ENCODE data around the gene ZNF497. TPM values are rescaled to one million over a fixed set of nuclear protein-coding genes. Genes with fewer than 3 reads are reported as not detected.

The ZNF497 gene
- 0.17 and 0.47 TPM in 2 replicates for total RNA-seq

DNA sequence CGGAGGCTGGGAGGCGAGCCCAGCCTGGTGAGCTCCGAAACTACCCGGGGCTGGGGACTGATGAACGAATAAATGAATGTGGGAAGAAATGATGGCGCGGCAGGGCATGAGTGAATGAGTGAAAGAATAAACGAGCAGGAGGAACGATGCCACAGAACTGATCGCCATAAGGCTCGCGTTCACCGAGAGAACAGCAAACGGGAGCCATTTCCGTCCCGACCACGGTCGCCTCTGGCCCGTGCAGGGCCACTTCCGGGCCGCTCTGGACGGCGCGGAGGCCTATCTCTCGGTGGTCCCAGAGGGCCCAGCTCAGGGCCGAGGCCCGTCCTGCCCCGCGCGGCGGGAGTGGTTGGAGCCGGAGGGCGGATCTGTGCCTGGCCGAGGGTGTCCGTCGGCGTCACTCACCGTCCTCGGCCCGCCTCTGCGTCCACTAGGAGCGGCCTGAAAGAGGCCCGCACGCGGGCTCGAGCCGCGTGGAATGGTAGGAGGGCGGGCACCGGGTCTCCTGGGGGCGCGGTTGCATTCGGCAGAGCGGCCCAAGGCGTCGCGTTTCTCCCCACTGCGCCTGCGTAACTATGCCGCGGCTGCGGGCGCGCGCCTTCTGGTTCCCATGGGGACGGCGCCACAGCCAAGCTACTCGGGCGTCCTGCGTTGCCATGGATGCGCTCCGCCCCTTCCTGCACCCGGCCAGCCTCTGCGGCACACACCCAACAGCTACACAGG, at the start of gene ZNF497:
Gene ZNF497 (minus strand): TSS at position 480 of the 723 bp plus-strand sequence. CDS start 5,116 bp downstream, outside the sequence.

DNA sequence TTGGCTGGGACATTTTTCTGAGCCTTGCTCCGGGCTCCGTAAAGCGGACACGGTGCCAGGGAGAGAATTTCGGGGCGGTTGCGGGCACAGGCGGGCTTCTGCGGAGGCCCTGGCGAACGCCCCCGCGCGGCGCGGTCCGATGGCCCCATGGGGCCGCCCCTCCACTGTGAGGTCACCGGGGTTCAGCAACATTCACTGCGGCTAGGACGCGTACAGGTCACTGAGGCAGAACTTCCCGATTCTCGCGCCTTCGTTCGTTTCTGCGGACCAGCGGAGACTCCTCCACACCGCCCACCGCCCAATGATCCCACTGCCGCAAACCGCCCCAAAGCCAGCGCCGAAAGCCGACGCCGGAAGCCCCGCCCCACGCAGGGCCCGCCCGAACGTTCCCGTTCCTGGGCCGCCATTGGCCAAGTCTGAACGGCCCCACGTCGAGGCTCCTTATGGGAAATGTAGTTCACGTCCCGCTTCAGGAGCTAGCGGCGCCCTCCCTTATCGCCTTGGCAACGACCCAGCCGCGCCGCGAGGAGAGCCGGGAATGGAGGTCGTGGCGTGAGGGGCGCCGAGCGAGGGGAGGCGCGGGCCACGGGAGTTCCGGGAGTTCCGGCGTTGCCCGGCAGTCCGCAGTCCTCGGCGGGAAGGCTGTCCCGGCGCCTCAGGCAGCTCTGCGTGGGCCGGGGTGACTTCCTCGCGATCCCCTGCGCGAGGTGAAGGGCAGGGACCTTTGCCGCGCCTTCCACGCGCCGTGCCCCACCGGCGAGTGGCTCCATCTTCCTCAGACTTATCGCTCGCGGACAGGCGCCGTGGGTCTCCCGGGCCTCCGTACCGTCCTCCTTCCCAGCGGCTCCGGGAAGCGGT, 45.8 kb upstream of the ZNF497 start, which contains the start of gene ZNF584:
Gene ZNF584 (plus strand): TSS at position 498 of the 858 bp plus-strand sequence. CDS start 499 bp downstream, outside the sequence.

GRCh38 chr19:58395220-58395978, 32.8 kb upstream of the ZNF497 start, which contains the start of gene RNF225:
TSS of gene RNF225 (plus strand) at chr19:58395656. CDS start at chr19:58396090, 434 bp downstream.

GRCh38 chr19:58386576-58387337, 24.2 kb upstream of the ZNF497 start, which contains the start of gene RPS5:
TSS of gene RPS5 (plus strand) at chr19:58387269. CDS start at chr19:58388138, 869 bp downstream.

GRCh38 chr19:58380662-58381459, 18.3 kb upstream of the ZNF497 start, which contains the start of gene ZNF837:
TSS of gene ZNF837 (minus strand) at chr19:58381030. CDS start at chr19:58369332, 11,698 bp downstream.

DNA sequence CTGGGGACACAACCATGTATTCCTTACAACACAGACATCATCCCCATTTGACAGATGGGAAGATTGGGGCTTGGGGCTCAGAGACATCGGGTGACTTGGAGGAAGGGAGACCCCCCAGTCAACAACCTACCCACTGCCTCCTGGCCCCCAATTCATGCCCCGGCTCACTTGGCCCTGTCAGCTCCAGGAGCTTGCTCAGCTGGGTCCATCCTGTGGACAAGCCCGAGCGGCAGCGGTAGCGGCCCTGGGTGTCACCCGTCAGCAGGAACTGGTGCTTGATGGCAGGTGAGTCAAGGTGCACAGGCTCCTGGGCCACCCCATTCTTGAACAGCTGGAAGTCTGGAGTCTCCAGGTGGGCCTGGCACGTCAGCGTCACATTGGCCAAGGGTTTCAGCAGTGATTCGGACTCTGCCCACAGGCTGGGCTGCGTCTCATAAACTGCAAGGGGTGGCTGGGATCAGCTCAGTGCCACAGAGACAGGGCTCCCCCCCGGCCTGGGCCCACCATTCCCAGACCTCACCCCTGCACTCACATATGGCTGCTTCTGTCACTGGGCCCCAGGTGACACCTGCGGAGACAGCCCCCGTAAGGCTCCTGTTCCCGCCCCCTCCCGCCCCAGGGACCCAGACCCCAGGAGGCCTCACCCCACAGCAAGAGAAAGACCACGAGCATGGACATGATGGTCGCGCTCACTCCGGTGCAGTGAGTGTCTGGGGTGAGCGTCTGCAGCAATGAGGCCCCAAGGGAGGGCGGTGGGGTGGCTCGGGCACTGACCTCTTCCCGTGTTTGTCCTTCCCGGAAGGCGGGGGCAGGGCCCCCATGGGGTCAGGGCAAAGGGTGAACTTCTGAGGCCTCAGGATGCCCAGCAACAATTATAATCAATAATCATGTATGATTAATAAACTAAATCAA, 9.5 kb downstream of the ZNF497 start, which contains the start of gene A1BG:
Gene A1BG (minus strand): TSS at position 733 of the 912 bp plus-strand sequence. CDS start 55 bp downstream, at position 678.

DNA sequence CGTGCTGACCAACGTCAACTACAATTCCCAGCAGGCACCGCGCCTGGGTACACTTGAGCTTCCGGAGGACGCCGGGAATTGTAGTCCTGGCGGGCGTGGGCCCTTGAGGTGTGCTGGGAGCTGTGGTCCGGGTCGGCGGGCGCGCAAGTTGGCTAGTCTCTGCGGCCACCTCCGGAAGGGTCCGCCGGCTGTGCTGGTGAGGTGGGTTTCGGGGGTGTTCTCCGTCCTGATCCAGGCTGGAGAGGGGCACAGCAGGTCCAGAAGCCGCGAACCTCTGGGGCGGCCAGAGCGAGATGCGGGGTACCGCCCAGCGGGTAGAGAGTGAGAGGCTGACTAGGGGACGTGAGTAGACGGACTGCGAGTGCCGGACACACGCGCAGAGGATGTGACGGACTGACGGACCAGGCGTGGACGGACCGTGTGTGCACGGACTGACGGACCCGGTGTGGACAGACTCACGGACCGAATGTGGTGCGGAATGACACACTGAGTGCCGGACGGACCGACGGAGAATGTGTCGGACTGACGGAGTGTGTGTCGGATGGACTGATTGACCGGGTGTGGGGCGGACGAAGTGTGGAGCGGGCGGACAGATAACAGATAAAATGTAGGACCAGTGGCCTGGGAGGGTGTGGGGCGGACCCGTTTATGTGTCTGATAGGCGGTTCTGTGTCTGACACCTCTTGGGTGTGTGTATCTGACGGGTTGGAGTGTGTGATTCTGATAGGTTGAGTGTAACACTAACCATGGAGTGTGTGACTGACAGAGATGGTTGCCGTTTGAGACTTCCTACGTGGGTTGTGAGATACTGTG, 35.4 kb downstream of the ZNF497 start, which contains the start of gene ZSCAN22:
Gene ZSCAN22 (plus strand): TSS at position 81 of the 813 bp plus-strand sequence. CDS start 7,809 bp downstream, outside the sequence.

DNA sequence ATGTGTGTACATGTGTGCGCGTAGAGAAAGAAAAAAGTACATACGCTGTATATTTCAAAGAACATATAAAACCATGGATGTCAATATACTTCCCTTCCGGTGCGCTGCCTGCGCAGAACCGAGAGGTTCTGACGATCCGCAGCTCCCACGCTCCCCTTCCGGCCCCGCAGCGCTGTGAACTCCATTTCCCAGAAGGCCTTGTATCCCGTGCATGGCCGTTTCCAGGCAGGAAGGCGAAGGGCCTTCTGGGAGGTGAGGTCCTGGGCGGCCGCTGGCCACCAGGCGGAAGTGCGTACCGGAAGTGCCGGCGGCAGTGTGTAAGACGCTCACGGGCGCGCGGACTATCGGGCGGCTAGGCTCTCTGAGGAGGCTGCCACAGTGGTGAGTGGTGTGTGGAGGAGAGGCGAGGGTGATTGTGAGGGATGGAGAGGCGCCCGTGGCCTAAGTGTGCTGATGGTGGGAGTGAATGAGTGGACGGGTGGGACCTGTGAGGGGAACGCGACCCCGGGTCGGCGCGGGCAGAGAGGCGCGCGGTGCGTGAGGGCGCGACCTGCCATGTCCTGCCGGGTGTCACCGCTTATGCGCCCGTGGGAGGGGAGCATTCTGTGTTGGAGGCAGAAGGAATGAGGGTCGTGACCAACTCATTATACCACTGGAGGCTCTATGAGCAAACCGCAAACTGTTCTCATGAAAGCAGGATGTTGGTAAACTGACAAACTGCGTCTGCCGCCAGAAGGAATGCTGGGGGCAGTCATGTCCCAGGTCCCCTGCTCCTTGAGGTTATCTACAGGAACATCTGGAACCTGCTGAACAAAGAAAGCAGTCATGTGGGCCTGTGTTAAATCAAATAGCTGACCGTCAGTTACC, 57.3 kb downstream of the ZNF497 start, which contains the start of gene ERVK3-1:
Gene ERVK3-1 (plus strand): TSS at position 313 of the 867 bp plus-strand sequence. CDS start 6,792 bp downstream, outside the sequence.

Other genes starting within 250 kb of the ZNF497 start
- 9.1 and 10.0 TPM in 2 replicates for gene ZNF329, start 212.0 kb downstream of the ZNF497 start, total RNA-seq
- gene ZNF274, start 179.7 kb downstream of the ZNF497 start, total RNA-seq: 14.6 and 18.6 TPM in 2 replicates
- gene ZNF544, start 133.8 kb downstream of the ZNF497 start, total RNA-seq: 21.0 and 23.2 TPM in 2 replicates
- gene ZNF8, start 83.8 kb downstream of the ZNF497 start, total RNA-seq: 4.3 and 6.6 TPM in 2 replicates
- 34.7 and 40.5 TPM in 2 replicates for gene ERVK3-1, start 57.4 kb downstream of the ZNF497 start, total RNA-seq
- 1.9 and 2.0 TPM in 2 replicates for gene ZSCAN22, start 35.8 kb downstream of the ZNF497 start, total RNA-seq
- gene A1BG, start 9.3 kb downstream of the ZNF497 start, total RNA-seq: 16.1 and 31.5 TPM in 2 replicates
- 3.3 and 7.1 TPM in 2 replicates for gene ZNF837, start 18.3 kb upstream of the ZNF497 start, total RNA-seq
- gene RPS5, start 24.5 kb upstream of the ZNF497 start, total RNA-seq: 2,866 and 3,935 TPM in 2 replicates
- 0.09 TPM in 1 of 2 replicates, not detected in the other for gene RNF225, start 32.9 kb upstream of the ZNF497 start, total RNA-seq
- 9.0 and 18.3 TPM in 2 replicates for gene ZNF584, start 45.9 kb upstream of the ZNF497 start, total RNA-seq
- 3.8 and 4.4 TPM in 2 replicates for gene ZNF132, start 77.4 kb upstream of the ZNF497 start, total RNA-seq
- 6.2 and 7.1 TPM in 2 replicates for gene ZNF324B, start 88.9 kb upstream of the ZNF497 start, total RNA-seq
- 9.4 and 10.4 TPM in 2 replicates for gene ZNF324, start 104.3 kb upstream of the ZNF497 start, total RNA-seq
- 14.0 and 15.7 TPM in 2 replicates for gene ZNF446, start 113.6 kb upstream of the ZNF497 start, total RNA-seq
- 2.8 and 3.0 TPM in 2 replicates for gene SLC27A5, start 149.2 kb upstream of the ZNF497 start, total RNA-seq
- gene ZBTB45, start 157.1 kb upstream of the ZNF497 start, total RNA-seq: 15.2 and 15.5 TPM in 2 replicates
- gene TRIM28, start 181.3 kb upstream of the ZNF497 start, total RNA-seq: 231 and 262 TPM in 2 replicates
- gene CHMP2A, start 192.4 kb upstream of the ZNF497 start, total RNA-seq: 106 and 140 TPM in 2 replicates
- gene UBE2M, start 195.9 kb upstream of the ZNF497 start, total RNA-seq: 22.0 and 27.4 TPM in 2 replicates
- gene MZF1, start 210.6 kb upstream of the ZNF497 start, total RNA-seq: 11.6 and 18.3 TPM in 2 replicates

Data from pericardium fibroblast (primary cell).